Calu3 (cell line): ENCODE results near the gene SETBP1. TPM values are rescaled to one million over a fixed set of nuclear protein-coding genes. Genes with fewer than 3 reads are reported as not detected.

Experiments used
- BruUV-seq: library from RNA; stranded (reverse); fragments of 400-500 nt; replicated peaks from 2 replicates; lab custom pipeline; 2021; lab: Mats Ljungman, UMichigan
- CTCF ChIA-PET: fragments of 300-600 bp; sonication (Branson Sonifier 250); formaldehyde crosslinking; loops from one replicate; lab custom pipeline; 2022; ENCODE audit warnings: antibody characterized with exemption; lab: Charles Lee
- DNase-seq: peaks from one replicate; pipeline ENCODE4 v3.0.0; 2022
- H3K27ac Mint-ChIP-seq: one replicate; pipeline ENCODE4 v1.8.0; 2022; ENCODE audit warnings: mixed read lengths; ENCODE audit not compliant: unreplicated experiment
- H3K27me3 Mint-ChIP-seq: one replicate; pipeline ENCODE4 v1.8.0; 2022; ENCODE audit warnings: mixed read lengths; ENCODE audit not compliant: unreplicated experiment
- H3K36me3 Mint-ChIP-seq: one replicate; pipeline ENCODE4 v1.8.0; 2022; ENCODE audit warnings: mild to moderate bottlenecking, moderate library complexity, mixed read lengths; ENCODE audit not compliant: insufficient read depth, unreplicated experiment
- H3K4me1 Mint-ChIP-seq: one replicate; pipeline ENCODE4 v1.8.0; 2022; ENCODE audit warnings: mild to moderate bottlenecking, low read depth, mixed read lengths; ENCODE audit not compliant: unreplicated experiment
- H3K4me3 Mint-ChIP-seq: one replicate; pipeline ENCODE4 v1.8.0; 2022; ENCODE audit warnings: mild to moderate bottlenecking, low read depth, moderate library complexity, mixed read lengths; ENCODE audit not compliant: unreplicated experiment
- H3K9me3 Mint-ChIP-seq: one replicate; pipeline ENCODE4 v1.8.0; 2022; ENCODE audit warnings: low read depth, mixed read lengths; ENCODE audit not compliant: unreplicated experiment
- CTCF ChIP-seq: fragments of 200-600 bp; IDR thresholded peaks from one replicate; pipeline ENCODE4 v1.8.0; 2022; ENCODE audit warnings: antibody characterized with exemption; ENCODE audit not compliant: unreplicated experiment
- intact Hi-C: fragments of 100-400 bp; cut with micrococcal nuclease; formaldehyde crosslinking; loops from one replicate; pipeline ENCODE4 v1.10.0; 2022; ENCODE audit not compliant: unreplicated experiment
- total RNA-seq: library from RNA; stranded (reverse); gene quantifications from 2 replicates; pipeline ENCODE4 v1.2.3, GENCODE V29; 2022

Gene SETBP1
- total RNA-seq, 1 experiment from 2014 or later: 6.0 TPM

- Mint-ChIP-seq H3K4me1 (peaks cover 13% of the 10 kb centered on the region), H3K9me3 (no peaks in the 10 kb centered on the region), H3K4me3 (no peak overlapping the region), H3K27me3 (no peaks in the 10 kb centered on the region), H3K36me3 (no peaks in the 10 kb centered on the region), H3K27ac (no peak overlapping the region)
- BruUV-seq: no TSS peak
- CTCF ChIA-PET: interaction anchor here (0.6 kb wide), 1 partner anchor 12 kb away, joined by 4 read pairs; no protein-coding TSS in a partner anchor
- TF ChIP-seq CTCF: no peak
- DNase-seq: no peak
- intact Hi-C loops: no loop called here
Measured at GRCh38 chr18:44699572-44700261, 19.0 kb downstream of the SETBP1 start.

GRCh38 chr18:44700652-44701051 is 20.0 kb downstream of the SETBP1 start:
- Mint-ChIP-seq H3K4me3 (no peak overlapping the region), H3K9me3 (no peaks in the 10 kb centered on the region), H3K4me1 (peaks cover 13% of the 10 kb centered on the region), H3K27ac (no peak overlapping the region), H3K27me3 (no peaks in the 10 kb centered on the region), H3K36me3 (no peaks in the 10 kb centered on the region)
- intact Hi-C loops: no loop called here
- no peak for TF ChIP-seq CTCF
- CTCF ChIA-PET: no interaction called here
- DNase-seq: no peak
- no TSS peak for BruUV-seq

- no peaks in the 10 kb centered on the region for H3K36me3 Mint-ChIP-seq
- TF ChIP-seq CTCF: no peak
- H3K4me3 Mint-ChIP-seq: no peak overlapping the region
- H3K27ac Mint-ChIP-seq: no peak overlapping the region
- no peak for DNase-seq
- H3K27me3 Mint-ChIP-seq: no peaks in the 10 kb centered on the region
- intact Hi-C loops: no loop called here
- no TSS peak for BruUV-seq
- peaks cover 13% of the 10 kb centered on the region for H3K4me1 Mint-ChIP-seq
- CTCF ChIA-PET: interaction anchor here (0.7 kb wide), 1 partner anchor 16 kb away, joined by 3 read pairs; no protein-coding TSS in a partner anchor
- no peaks in the 10 kb centered on the region for H3K9me3 Mint-ChIP-seq
Measured at GRCh38 chr18:44701227-44701626, 20.5 kb downstream of the SETBP1 start.

- intact Hi-C loops: no loop called here
- BruUV-seq: no TSS peak
- no peak for TF ChIP-seq CTCF
- H3K27ac Mint-ChIP-seq: no peak overlapping the region
- no peaks in the 10 kb centered on the region for H3K9me3 Mint-ChIP-seq
- CTCF ChIA-PET: no interaction called here
- DNase-seq: no peak
- no peaks in the 10 kb centered on the region for H3K27me3 Mint-ChIP-seq
- no peak overlapping the region for H3K4me3 Mint-ChIP-seq
- no peaks in the 10 kb centered on the region for H3K36me3 Mint-ChIP-seq
- peaks cover under 1% of the 10 kb centered on the region for H3K4me1 Mint-ChIP-seq
Measured at GRCh38 chr18:44702594-44702993, 21.9 kb downstream of the SETBP1 start.
